Vagina (tissue), 2 donors: Measurements from ENCODE around the gene DSP.

Source experiments
- CTCF ChIP-seq, 3 experiments: fragments of 450-650 bp in 2 of 3; fragments of 200-600 bp in 1 of 3; sonication (generic) in 1 of 3; IDR thresholded peaks; one replicate each; pipeline ENCODE4 v1.5.1; 2017 to 2019; ENCODE audit warnings: antibody characterized with exemption in 3 of 3, mild to moderate bottlenecking in 2 of 3, moderate library complexity in 2 of 3
- POLR2A ChIP-seq, 2 donors: fragments of 450-650 bp; IDR thresholded peaks; one replicate each; pipeline ENCODE4 v1.6.1; 2017; ENCODE audit warnings: antibody characterized with exemption in 2 of 2, mild to moderate bottlenecking in 2 of 2, moderate library complexity in 2 of 2

DNA sequence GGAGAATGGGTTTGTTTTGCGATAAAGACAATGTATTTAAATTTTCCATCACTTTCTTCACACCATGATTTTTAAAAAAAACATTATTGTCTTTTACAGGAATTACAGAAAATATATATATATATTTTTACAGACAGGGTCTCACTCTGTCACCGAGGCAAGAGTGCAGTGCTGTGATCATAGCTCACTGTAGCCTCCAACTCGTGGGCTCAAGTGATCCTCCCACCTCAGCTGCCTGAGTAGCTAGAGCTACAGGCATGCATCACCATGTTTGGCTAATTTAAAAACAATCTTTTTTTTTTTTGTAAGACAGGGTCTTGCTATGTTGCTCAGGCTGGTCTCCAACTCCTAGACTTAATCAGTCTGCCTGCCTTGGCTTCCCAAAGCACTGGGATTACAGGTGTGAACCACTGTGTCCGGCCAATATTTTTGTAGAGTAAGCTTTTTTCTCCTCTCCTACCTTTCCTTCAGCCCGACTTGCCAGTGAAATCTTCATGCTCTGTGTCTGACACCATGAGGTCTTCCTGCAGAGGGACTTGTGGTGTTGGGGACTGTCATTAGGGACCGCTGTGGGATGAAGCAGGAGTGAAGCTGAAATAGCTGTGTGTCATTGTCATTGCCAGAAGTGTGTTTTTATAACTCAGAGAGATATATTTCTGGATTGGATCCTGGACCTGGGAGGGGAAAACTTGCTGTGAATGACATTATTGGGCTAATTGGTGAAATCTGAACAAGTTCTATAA, 13.2 kb downstream of the DSP start:
- no peak for TF ChIP-seq POLR2A (IDR thresholded peaks at IDR 0.05)
- no peak for TF ChIP-seq CTCF (IDR thresholded peaks at IDR 0.05)
